AG04450 (cell line): Measurements from ENCODE around the gene GRM8. TPM values are rescaled to one million over a fixed set of nuclear protein-coding genes. Genes with fewer than 3 reads are reported as not detected.

Experiments
- CTCF ChIA-PET: fragments of 300-600, 350-600 bp; formaldehyde crosslinking; extraction: SDS; loops from one replicate; lab custom pipeline; 2022; ENCODE audit warnings: antibody characterized with exemption, inconsistent platforms; lab: Charles Lee
- POLR2A ChIA-PET: fragments of 350-600 bp; formaldehyde crosslinking; extraction: SDS; loops from one replicate; lab custom pipeline; 2021; ENCODE audit warnings: antibody characterized with exemption, inconsistent platforms; lab: Yijun Ruan, JAX
- DNase-seq: peaks from one replicate; pipeline ENCODE4 v3.0.0-alpha.2; 2011; ENCODE audit warnings: low read depth, low spot score
- H3K27ac ChIP-seq: one replicate; pipeline ENCODE4 v1.5.1; 2012; ENCODE audit warnings: low read depth, low read length, control low read depth
- H3K27me3 ChIP-seq: one replicate; pipeline ENCODE4 v1.6.0; 2012; ENCODE audit warnings: low read length; ENCODE audit not compliant: control insufficient read depth, insufficient read depth
- H3K4me3 ChIP-seq: 2 replicates; pipeline ENCODE4 v1.5.1; 2011; ENCODE audit warnings: mild to moderate bottlenecking, low read depth, low read length, control low read depth
- H3K9me3 ChIP-seq: 2 replicates; pipeline ENCODE4 v1.5.1; 2012; ENCODE audit warnings: low read length; ENCODE audit not compliant: control insufficient read depth, insufficient read depth
- polyA plus RNA-seq: library from polyadenylated mRNA; depleted of rRNA; stranded (reverse); fragments of >200 nt; gene quantifications from 2 replicates; pipeline ENCODE4 v1.2.3, GENCODE V29; 2011
- TF ChIP-seq, protein P1 (sequence below): IDR thresholded peaks from 2 replicates; pipeline ENCODE4 v1.5.1; 2011; ENCODE audit warnings: low read depth, low read length, control low read depth, inconsistent platforms

The GRM8 gene
- polyA plus RNA-seq, 1 experiment = not detected

GRCh38 chr7:126511046-126511445 is 741.7 kb downstream of the GRM8 start:
- no peak overlapping the region for H3K27ac ChIP-seq
- TF ChIP-seq, protein P1, sequence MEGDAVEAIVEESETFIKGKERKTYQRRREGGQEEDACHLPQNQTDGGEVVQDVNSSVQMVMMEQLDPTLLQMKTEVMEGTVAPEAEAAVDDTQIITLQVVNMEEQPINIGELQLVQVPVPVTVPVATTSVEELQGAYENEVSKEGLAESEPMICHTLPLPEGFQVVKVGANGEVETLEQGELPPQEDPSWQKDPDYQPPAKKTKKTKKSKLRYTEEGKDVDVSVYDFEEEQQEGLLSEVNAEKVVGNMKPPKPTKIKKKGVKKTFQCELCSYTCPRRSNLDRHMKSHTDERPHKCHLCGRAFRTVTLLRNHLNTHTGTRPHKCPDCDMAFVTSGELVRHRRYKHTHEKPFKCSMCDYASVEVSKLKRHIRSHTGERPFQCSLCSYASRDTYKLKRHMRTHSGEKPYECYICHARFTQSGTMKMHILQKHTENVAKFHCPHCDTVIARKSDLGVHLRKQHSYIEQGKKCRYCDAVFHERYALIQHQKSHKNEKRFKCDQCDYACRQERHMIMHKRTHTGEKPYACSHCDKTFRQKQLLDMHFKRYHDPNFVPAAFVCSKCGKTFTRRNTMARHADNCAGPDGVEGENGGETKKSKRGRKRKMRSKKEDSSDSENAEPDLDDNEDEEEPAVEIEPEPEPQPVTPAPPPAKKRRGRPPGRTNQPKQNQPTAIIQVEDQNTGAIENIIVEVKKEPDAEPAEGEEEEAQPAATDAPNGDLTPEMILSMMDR = no peak
- H3K27me3 ChIP-seq = no peaks in the 10 kb centered on the region
- no peak for DNase-seq
- peaks cover 6% of the 10 kb centered on the region; the same call in 1 of the 2 replicates for H3K9me3 ChIP-seq
- no peak overlapping the region for H3K4me3 ChIP-seq
- ChIA-PET CTCF (no interaction called here), POLR2A (no interaction called here)

- TF ChIP-seq, protein P1 = no peak
- Histone ChIP-seq H3K27ac (no peak overlapping the region), H3K9me3 (0 out of 2 replicates have a peak, but pooled peaks cover 2% of the 10 kb centered on the region), H3K27me3 (no peaks in the 10 kb centered on the region), H3K4me3 (no peak overlapping the region)
- no peak for DNase-seq
- ChIA-PET CTCF (no interaction called here), POLR2A (no interaction called here)
Measured at GRCh38 chr7:126501617-126502016, 751.1 kb downstream of the GRM8 start.

DNA sequence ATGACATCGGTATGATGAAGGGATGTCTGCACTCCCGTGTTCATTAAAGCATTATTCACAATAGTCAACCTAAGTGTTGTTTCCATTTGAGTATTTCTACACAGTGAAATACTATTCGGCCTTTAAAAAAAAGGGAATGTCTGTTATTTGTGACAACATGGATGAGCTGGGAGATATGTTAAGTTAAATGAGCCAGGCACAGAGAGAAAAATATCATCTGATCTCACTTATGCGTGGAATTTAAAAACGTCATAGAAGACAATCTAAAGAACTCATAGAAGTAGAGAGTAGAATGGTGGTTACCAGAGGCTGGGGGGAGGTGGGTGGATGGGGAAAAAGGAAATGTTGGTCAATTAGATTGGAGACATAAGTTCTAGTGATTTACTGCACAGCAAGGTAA is 753.3 kb downstream of the GRM8 start:
- 0 out of 2 replicates have a peak, but pooled peaks cover 2% of the 10 kb centered on the region for H3K9me3 ChIP-seq
- TF ChIP-seq, protein P1 = no peak
- ChIA-PET POLR2A (no interaction called here), CTCF (no interaction called here)
- no peak overlapping the region for H3K4me3 ChIP-seq
- no peaks in the 10 kb centered on the region for H3K27me3 ChIP-seq
- DNase-seq = no peak
- H3K27ac ChIP-seq = no peak overlapping the region

- POLR2A ChIA-PET = no interaction called here
- Histone ChIP-seq H3K4me3 (no peak overlapping the region), H3K27me3 (no peaks in the 10 kb centered on the region), H3K9me3 (peaks cover 7% of the 10 kb centered on the region; the same call in 1 of the 2 replicates), H3K27ac (no peak overlapping the region)
- TF ChIP-seq, protein P1 = no peak
- CTCF ChIA-PET = no interaction called here
- DNase-seq = no peak
Measured at GRCh38 chr7:126495733-126496132, 757.0 kb downstream of the GRM8 start.

DNA sequence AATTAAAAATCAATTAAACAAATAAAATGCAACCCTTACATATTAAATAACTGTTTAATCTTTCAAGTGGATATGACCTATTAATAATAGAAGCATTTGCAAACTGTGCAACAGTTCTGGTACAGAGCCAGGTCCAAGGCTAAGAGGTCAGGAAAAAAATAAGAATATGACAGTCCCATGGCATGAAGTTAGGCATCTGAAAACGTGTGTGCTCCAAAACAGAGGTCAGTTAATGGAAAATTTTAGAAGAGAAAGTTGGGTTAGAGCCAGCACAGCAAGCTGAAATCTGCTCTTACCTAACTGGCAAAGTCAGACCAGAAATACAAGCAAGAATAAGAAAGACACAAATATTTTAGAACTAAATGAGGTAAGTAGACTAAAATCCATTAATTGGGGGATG is 757.7 kb downstream of the GRM8 start:
- Histone ChIP-seq H3K27ac (no peak overlapping the region), H3K4me3 (no peak overlapping the region), H3K27me3 (no peaks in the 10 kb centered on the region), H3K9me3 (peaks cover 7% of the 10 kb centered on the region; the same call in 1 of the 2 replicates)
- CTCF ChIA-PET = no interaction called here
- POLR2A ChIA-PET = no interaction called here
- no peak for DNase-seq
- TF ChIP-seq, protein P1 = no peak
